ENCODE measurements around the gene RENBP. TPM values are rescaled to one million over a fixed set of nuclear protein-coding genes. Genes with fewer than 3 reads are reported as not detected.

RENBP gene
- total and polyA plus RNA-seq, 4 experiments from 2014 or later: 0.65 to 21.3 (median 17.2) TPM; not detected in 1

- peak overlapping the region; percentile 62 to 99 (median 95) for H3K27ac Mint-ChIP-seq
- H3K36me3 ChIP-seq (ENCODE audit: insufficient read depth, low read length): peaks cover 17% of the 10 kb centered on the region
- peak overlapping the region; percentile 86 to 96 (median 95) for H3K4me3 Mint-ChIP-seq
- no peaks in the 10 kb centered on the region for H3K27me3 Mint-ChIP-seq
- H3K27me3 ChIP-seq (ENCODE audit: insufficient read depth, low read length): no peaks in the 10 kb centered on the region
- H3K36me3 Mint-ChIP-seq: peaks cover 9 to 33% of the 10 kb centered on the region in 2 donors
- ChIA-PET CTCF (ENCODE audit: partially characterized antibody) (interaction anchor here (0.7 to 14.9 kb wide), 9 partner anchors 11 to 109 kb away, joined by 3 to 290 read pairs (median 3); partner anchors contain the start of genes HCFC1, NAA10 and RENBP), POLR2A (ENCODE audit: partially characterized antibody) (interaction anchor here (1.1 to 20.6 kb wide), 4 partner anchors 14 to 47 kb away, joined by 6 to 447 read pairs (median 199); partner anchors contain the start of genes AVPR2, HCFC1, NAA10 and RENBP)
- H3K9me3 ChIP-seq (ENCODE audit: control insufficient read depth in 1 of 2, low read length in 2 of 2): no peaks in the 10 kb centered on the region
- DNase-seq: no peak
- no peaks in the 10 kb centered on the region for H3K9me3 Mint-ChIP-seq
- H3K4me1 ChIP-seq (ENCODE audit: insufficient read depth, low read length): peaks cover 32% of the 10 kb centered on the region
- H3K4me1 Mint-ChIP-seq: peaks cover 8 to 70% (median 38%) of the 10 kb centered on the region in 4 donors
- H3K4me3 ChIP-seq (ENCODE audit: low read length in 2 of 2): peak overlapping the region; percentile 17 to 72
- H3K27ac ChIP-seq (ENCODE audit: low read depth, low read length): peak overlapping the region; percentile 98
- intact Hi-C loops (cut with micrococcal nuclease): no loop called here
Measured at GRCh38 chrX:153922932-153923857, 21.2 kb downstream of the RENBP start.

GRCh38 chrX:153921511-153922446, 22.7 kb downstream of the RENBP start:
- DNase-seq: no peak
- POLR2A ChIA-PET (ENCODE audit: partially characterized antibody): interaction anchor here (1.1 to 20.6 kb wide), 4 partner anchors 13 to 48 kb away, joined by 6 to 447 read pairs (median 199); partner anchors contain the start of genes AVPR2, HCFC1, NAA10 and RENBP
- Histone ChIP-seq H3K27me3 (ENCODE audit: insufficient read depth, low read length) (no peaks in the 10 kb centered on the region), H3K9me3 (ENCODE audit: control insufficient read depth in 1 of 2, low read length in 2 of 2) (no peaks in the 10 kb centered on the region), H3K27ac (ENCODE audit: low read depth, low read length) (peak overlapping the region; percentile 15), H3K4me1 (ENCODE audit: insufficient read depth, low read length) (peaks cover 32% of the 10 kb centered on the region), H3K4me3 (ENCODE audit: low read length in 2 of 2) (no peak overlapping the region), H3K36me3 (ENCODE audit: insufficient read depth, low read length) (peaks cover 21% of the 10 kb centered on the region)
- Mint-ChIP-seq H3K27ac (peak overlapping the region; percentile 18 to 99 (median 64)), H3K4me3 (peak overlapping the region; percentile 86 to 96 (median 95)), H3K36me3 (peaks cover 9 to 38% of the 10 kb centered on the region in 2 donors), H3K4me1 (peaks cover 8 to 58% (median 30%) of the 10 kb centered on the region in 4 donors), H3K27me3 (no peaks in the 10 kb centered on the region), H3K9me3 (no peaks in the 10 kb centered on the region)
- CTCF ChIA-PET (ENCODE audit: partially characterized antibody): interaction anchor here (1.2 to 14.9 kb wide), 5 partner anchors 13 to 64 kb away, joined by 3 to 290 read pairs (median 6); partner anchors contain the start of genes HCFC1, NAA10 and RENBP
- intact Hi-C loops (cut with micrococcal nuclease): no loop called here

GRCh38 chrX:153921070-153921469, 23.4 kb downstream of the RENBP start:
- no peaks in the 10 kb centered on the region for H3K9me3 ChIP-seq (ENCODE audit: control insufficient read depth in 1 of 2, low read length in 2 of 2)
- H3K27ac ChIP-seq (ENCODE audit: low read depth, low read length): no peak overlapping the region
- peaks cover 32% of the 10 kb centered on the region for H3K4me1 ChIP-seq (ENCODE audit: insufficient read depth, low read length)
- Mint-ChIP-seq H3K27me3 (no peaks in the 10 kb centered on the region), H3K36me3 (peaks cover 14 to 40% of the 10 kb centered on the region in 2 donors), H3K27ac (no peak overlapping the region), H3K4me3 (no peak overlapping the region), H3K9me3 (no peaks in the 10 kb centered on the region), H3K4me1 (peaks cover 9 to 52% (median 29%) of the 10 kb centered on the region in 4 donors)
- intact Hi-C loops (cut with micrococcal nuclease): no loop called here
- no peaks in the 10 kb centered on the region for H3K27me3 ChIP-seq (ENCODE audit: insufficient read depth, low read length)
- H3K4me3 ChIP-seq (ENCODE audit: low read length in 2 of 2): no peak overlapping the region
- no peak for DNase-seq
- peaks cover 21% of the 10 kb centered on the region for H3K36me3 ChIP-seq (ENCODE audit: insufficient read depth, low read length)
- ChIA-PET CTCF (ENCODE audit: partially characterized antibody) (interaction anchor here (14.9 kb wide), 1 partner anchor 25 kb away, joined by 290 read pairs; the partner anchor contains the start of gene RENBP), POLR2A (ENCODE audit: partially characterized antibody) (interaction anchor here (1.8 to 20.6 kb wide), 3 partner anchors 12 to 47 kb away, joined by 5 to 447 read pairs (median 222); partner anchors contain the start of genes AVPR2, NAA10 and RENBP)

GRCh38 chrX:153920546-153920945, 23.9 kb downstream of the RENBP start:
- Histone ChIP-seq H3K27ac (ENCODE audit: low read depth, low read length) (no peak overlapping the region), H3K4me1 (ENCODE audit: insufficient read depth, low read length) (peaks cover 32% of the 10 kb centered on the region), H3K36me3 (ENCODE audit: insufficient read depth, low read length) (peaks cover 21% of the 10 kb centered on the region), H3K27me3 (ENCODE audit: insufficient read depth, low read length) (no peaks in the 10 kb centered on the region), H3K4me3 (ENCODE audit: low read length in 2 of 2) (no peak overlapping the region), H3K9me3 (ENCODE audit: control insufficient read depth in 1 of 2, low read length in 2 of 2) (no peaks in the 10 kb centered on the region)
- intact Hi-C loops (cut with micrococcal nuclease): no loop called here
- peak overlapping the region in 1 of 7 donors; percentile 47 for H3K27ac Mint-ChIP-seq
- ChIA-PET POLR2A (ENCODE audit: partially characterized antibody) (interaction anchor here (0.9 to 20.6 kb wide), 5 partner anchors 11 to 48 kb away, joined by 3 to 447 read pairs (median 5); partner anchors contain the start of genes AVPR2, NAA10 and RENBP), CTCF (ENCODE audit: partially characterized antibody) (interaction anchor here (14.9 kb wide), 1 partner anchor 26 kb away, joined by 290 read pairs; the partner anchor contains the start of gene RENBP)
- H3K4me3 Mint-ChIP-seq: no peak overlapping the region
- no peaks in the 10 kb centered on the region for H3K27me3 Mint-ChIP-seq
- peaks cover 10 to 50% (median 28%) of the 10 kb centered on the region in 4 donors for H3K4me1 Mint-ChIP-seq
- DNase-seq: no peak
- no peaks in the 10 kb centered on the region for H3K9me3 Mint-ChIP-seq
- H3K36me3 Mint-ChIP-seq: peaks cover 19 to 43% of the 10 kb centered on the region in 2 donors

GRCh38 chrX:153919281-153919680, 25.2 kb downstream of the RENBP start:
- no peak for DNase-seq
- ChIA-PET POLR2A (ENCODE audit: partially characterized antibody) (interaction anchor here (1.7 to 20.6 kb wide), 4 partner anchors 9 to 49 kb away, joined by 5 to 447 read pairs (median 114); partner anchors contain the start of genes AVPR2, NAA10 and RENBP), CTCF (ENCODE audit: partially characterized antibody) (interaction anchor here (2.8 kb wide), 1 partner anchor 28 kb away, joined by 13 read pairs; no protein-coding TSS in a partner anchor)
- H3K36me3 Mint-ChIP-seq: peaks cover 19 to 39% of the 10 kb centered on the region in 2 donors
- H3K27me3 ChIP-seq (ENCODE audit: insufficient read depth, low read length): no peaks in the 10 kb centered on the region
- H3K9me3 Mint-ChIP-seq: no peaks in the 10 kb centered on the region
- intact Hi-C loops (cut with micrococcal nuclease): no loop called here
- H3K9me3 ChIP-seq (ENCODE audit: control insufficient read depth in 1 of 2, low read length in 2 of 2): no peaks in the 10 kb centered on the region
- peaks cover 32% of the 10 kb centered on the region for H3K4me1 ChIP-seq (ENCODE audit: insufficient read depth, low read length)
- H3K4me1 Mint-ChIP-seq: peaks cover 10 to 37% (median 21%) of the 10 kb centered on the region in 4 donors
- H3K36me3 ChIP-seq (ENCODE audit: insufficient read depth, low read length): peaks cover 21% of the 10 kb centered on the region
- no peak overlapping the region for H3K4me3 ChIP-seq (ENCODE audit: low read length in 2 of 2)
- H3K27me3 Mint-ChIP-seq: no peaks in the 10 kb centered on the region
- H3K27ac Mint-ChIP-seq: peak overlapping the region in 1 of 7 donors; percentile 27
- H3K4me3 Mint-ChIP-seq: peak overlapping the region in 1 of 8 donors; percentile 36
- no peak overlapping the region for H3K27ac ChIP-seq (ENCODE audit: low read depth, low read length)

GRCh38 chrX:153917869-153918268, 26.6 kb downstream of the RENBP start:
- no peaks in the 10 kb centered on the region for H3K9me3 Mint-ChIP-seq
- Histone ChIP-seq H3K4me1 (ENCODE audit: insufficient read depth, low read length) (peaks cover 20% of the 10 kb centered on the region), H3K9me3 (ENCODE audit: control insufficient read depth in 1 of 2, low read length in 2 of 2) (no peaks in the 10 kb centered on the region), H3K27ac (ENCODE audit: low read depth, low read length) (no peak overlapping the region), H3K36me3 (ENCODE audit: insufficient read depth, low read length) (peaks cover 27% of the 10 kb centered on the region), H3K4me3 (ENCODE audit: low read length in 2 of 2) (no peak overlapping the region), H3K27me3 (ENCODE audit: insufficient read depth, low read length) (no peaks in the 10 kb centered on the region)
- intact Hi-C loops (cut with micrococcal nuclease): no loop called here
- peak overlapping the region in 1 of 8 donors; percentile 17 for H3K4me3 Mint-ChIP-seq
- H3K4me1 Mint-ChIP-seq: peaks cover 9 to 23% (median 11%) of the 10 kb centered on the region in 4 donors
- POLR2A ChIA-PET (ENCODE audit: partially characterized antibody): interaction anchor here (0.7 to 20.6 kb wide), 4 partner anchors 9 to 26 kb away, joined by 3 to 447 read pairs (median 114); partner anchors contain the start of genes ARHGAP4, AVPR2, NAA10 and RENBP
- H3K27ac Mint-ChIP-seq: peak overlapping the region in 2 of 7 donors; percentile 60 to 79
- peaks cover 22 to 38% of the 10 kb centered on the region in 2 donors for H3K36me3 Mint-ChIP-seq
- CTCF ChIA-PET (ENCODE audit: partially characterized antibody): interaction anchor here (2.8 kb wide), 1 partner anchor 29 kb away, joined by 13 read pairs; no protein-coding TSS in a partner anchor
- no peak for DNase-seq
- H3K27me3 Mint-ChIP-seq: no peaks in the 10 kb centered on the region
